ENCODE results near the gene LPCAT3.

LPCAT3 gene

GRCh38 chr12:7018350-7019042, at the start of gene LPCAT3:
Gene LPCAT3 (minus strand): TSS chr12:7018476. CDS start chr12:7018424, 52 bp downstream.
- peaks cover 14% of the 10 kb centered on the region; the same call in 1 of the 2 replicates for H3K36me3 ChIP-seq (ENCODE audit: control insufficient read depth, insufficient read depth, low read length)
- H3K9me3 ChIP-seq (ENCODE audit: control insufficient read depth, insufficient read depth, low read length): no peaks in the 10 kb centered on the region
- H3K27ac ChIP-seq (ENCODE audit: low read depth, low read length): peak within 1 kb of the TSS; percentile 98
- no peaks in the 10 kb centered on the region for H3K27me3 ChIP-seq (ENCODE audit: control insufficient read depth, insufficient read depth, low read length)
- H3K4me3 ChIP-seq (ENCODE audit: low read depth, low read length): peak within 1 kb of the TSS; percentile 71
- H3K9ac ChIP-seq (ENCODE audit: low read depth, low read length): peak within 1 kb of the TSS; percentile 47
- H3K4me1 ChIP-seq (ENCODE audit: control insufficient read depth, insufficient read depth, low read length): peaks cover 12% of the 10 kb centered on the region; the same call in 1 of the 2 replicates

DNA sequence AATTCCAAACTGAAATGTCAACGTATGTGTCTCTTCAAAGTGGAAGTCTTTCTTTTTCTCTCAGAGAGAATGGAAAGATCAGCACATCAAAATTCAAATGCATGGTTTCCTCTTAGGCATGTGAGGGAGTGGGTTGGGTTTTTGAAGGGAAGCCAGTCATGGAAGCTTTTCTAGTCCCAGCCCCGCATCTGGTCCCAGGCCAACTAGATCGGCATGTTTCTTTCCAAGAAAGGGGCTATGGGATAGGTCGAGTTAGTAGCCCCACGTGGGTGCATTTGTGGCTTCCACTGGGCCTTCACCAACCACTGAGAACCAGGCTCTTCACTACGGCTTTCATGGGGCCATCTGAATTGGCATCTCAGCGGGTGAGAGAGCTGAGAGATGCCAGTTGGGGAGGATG, 48.8 kb upstream of the LPCAT3 start:
- Histone ChIP-seq H3K27me3 (ENCODE audit: control insufficient read depth, insufficient read depth, low read length) (no peaks in the 10 kb centered on the region), H3K36me3 (ENCODE audit: control insufficient read depth, insufficient read depth, low read length) (no peaks in the 10 kb centered on the region), H3K9ac (ENCODE audit: low read depth, low read length) (no peak overlapping the region), H3K4me3 (ENCODE audit: low read depth, low read length) (no peak overlapping the region), H3K9me3 (ENCODE audit: control insufficient read depth, insufficient read depth, low read length) (no peaks in the 10 kb centered on the region), H3K4me1 (ENCODE audit: control insufficient read depth, insufficient read depth, low read length) (no peaks in the 10 kb centered on the region), H3K27ac (ENCODE audit: low read depth, low read length) (no peak overlapping the region)

DNA sequence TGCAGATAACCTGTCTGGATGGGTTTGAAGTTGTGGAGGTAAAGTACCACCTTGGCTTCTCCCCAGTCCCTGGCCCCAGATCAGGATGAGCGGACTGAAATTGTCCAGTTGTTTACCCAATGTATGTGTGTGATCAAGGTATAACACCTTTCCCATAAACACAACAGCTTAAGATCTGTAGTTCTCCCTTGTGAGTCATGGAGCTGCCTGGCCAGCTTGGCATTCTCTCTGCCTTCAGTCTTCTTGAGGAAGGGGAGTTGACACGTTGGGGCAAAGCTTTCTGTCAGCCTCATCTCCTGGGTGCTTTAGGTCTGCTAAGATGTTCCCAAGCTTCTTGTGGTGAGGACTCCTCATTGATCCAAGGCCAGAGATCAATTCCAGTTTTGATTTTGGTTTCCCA, 48.3 kb upstream of the LPCAT3 start:
- Histone ChIP-seq H3K27me3 (ENCODE audit: control insufficient read depth, insufficient read depth, low read length) (no peaks in the 10 kb centered on the region), H3K4me3 (ENCODE audit: low read depth, low read length) (no peak overlapping the region), H3K9me3 (ENCODE audit: control insufficient read depth, insufficient read depth, low read length) (no peaks in the 10 kb centered on the region), H3K36me3 (ENCODE audit: control insufficient read depth, insufficient read depth, low read length) (no peaks in the 10 kb centered on the region), H3K9ac (ENCODE audit: low read depth, low read length) (no peak overlapping the region), H3K27ac (ENCODE audit: low read depth, low read length) (no peak overlapping the region), H3K4me1 (ENCODE audit: control insufficient read depth, insufficient read depth, low read length) (no peaks in the 10 kb centered on the region)

DNA sequence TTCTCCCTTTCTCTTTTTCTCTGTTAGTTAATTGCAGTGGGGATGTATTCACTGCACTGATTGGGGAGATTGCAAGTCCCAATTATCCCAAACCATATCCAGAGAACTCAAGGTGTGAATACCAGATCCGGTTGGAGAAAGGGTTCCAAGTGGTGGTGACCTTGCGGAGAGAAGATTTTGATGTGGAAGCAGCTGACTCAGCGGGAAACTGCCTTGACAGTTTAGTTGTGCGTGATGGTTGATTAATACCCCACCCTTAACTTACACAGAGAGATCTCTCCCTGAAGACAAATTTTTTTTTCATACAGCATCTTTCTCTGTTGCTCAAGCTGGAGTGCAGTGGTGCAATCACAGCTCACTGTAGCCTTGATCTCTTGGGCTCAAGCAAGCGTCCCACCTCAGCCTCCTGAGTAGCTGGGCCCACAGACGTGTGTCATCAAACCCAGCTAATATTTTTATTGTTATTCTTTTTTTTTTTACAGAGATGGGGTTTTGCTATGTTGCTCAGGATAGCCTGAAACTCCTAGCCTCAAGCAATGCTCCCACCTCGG, 46.9 kb upstream of the LPCAT3 start:
- peaks cover 9% of the 10 kb centered on the region for H3K4me1 ChIP-seq (ENCODE audit: control insufficient read depth, insufficient read depth, low read length)
- no peaks in the 10 kb centered on the region for H3K36me3 ChIP-seq (ENCODE audit: control insufficient read depth, insufficient read depth, low read length)
- H3K9ac ChIP-seq (ENCODE audit: low read depth, low read length): no peak overlapping the region
- H3K27me3 ChIP-seq (ENCODE audit: control insufficient read depth, insufficient read depth, low read length): no peaks in the 10 kb centered on the region
- no peaks in the 10 kb centered on the region for H3K9me3 ChIP-seq (ENCODE audit: control insufficient read depth, insufficient read depth, low read length)
- no peak overlapping the region for H3K27ac ChIP-seq (ENCODE audit: low read depth, low read length)
- no peak overlapping the region for H3K4me3 ChIP-seq (ENCODE audit: low read depth, low read length)

DNA sequence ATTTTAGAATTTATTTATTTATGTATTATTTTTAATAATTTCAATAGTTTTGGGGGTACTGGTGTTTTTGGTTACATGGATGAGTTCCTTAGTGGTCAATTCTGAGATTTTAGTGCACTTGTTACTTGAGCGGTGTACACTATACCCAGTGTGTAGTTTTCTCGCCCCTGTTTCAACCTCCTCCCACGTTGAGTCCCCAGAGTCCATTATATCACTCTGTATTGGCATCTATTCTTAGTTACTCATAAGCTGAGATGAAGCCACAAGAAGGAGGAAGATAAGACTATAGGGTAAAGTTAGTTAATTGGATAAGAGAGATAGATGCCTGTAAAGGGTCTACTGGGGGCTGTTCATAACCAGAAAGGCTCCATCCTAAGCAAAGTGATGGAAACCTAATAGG, 46.2 kb upstream of the LPCAT3 start:
- no peaks in the 10 kb centered on the region for H3K27me3 ChIP-seq (ENCODE audit: control insufficient read depth, insufficient read depth, low read length)
- no peaks in the 10 kb centered on the region for H3K36me3 ChIP-seq (ENCODE audit: control insufficient read depth, insufficient read depth, low read length)
- no peaks in the 10 kb centered on the region for H3K9me3 ChIP-seq (ENCODE audit: control insufficient read depth, insufficient read depth, low read length)
- H3K27ac ChIP-seq (ENCODE audit: low read depth, low read length): no peak overlapping the region
- H3K4me1 ChIP-seq (ENCODE audit: control insufficient read depth, insufficient read depth, low read length): peaks cover 9% of the 10 kb centered on the region
- no peak overlapping the region for H3K4me3 ChIP-seq (ENCODE audit: low read depth, low read length)
- no peak overlapping the region for H3K9ac ChIP-seq (ENCODE audit: low read depth, low read length)

DNA sequence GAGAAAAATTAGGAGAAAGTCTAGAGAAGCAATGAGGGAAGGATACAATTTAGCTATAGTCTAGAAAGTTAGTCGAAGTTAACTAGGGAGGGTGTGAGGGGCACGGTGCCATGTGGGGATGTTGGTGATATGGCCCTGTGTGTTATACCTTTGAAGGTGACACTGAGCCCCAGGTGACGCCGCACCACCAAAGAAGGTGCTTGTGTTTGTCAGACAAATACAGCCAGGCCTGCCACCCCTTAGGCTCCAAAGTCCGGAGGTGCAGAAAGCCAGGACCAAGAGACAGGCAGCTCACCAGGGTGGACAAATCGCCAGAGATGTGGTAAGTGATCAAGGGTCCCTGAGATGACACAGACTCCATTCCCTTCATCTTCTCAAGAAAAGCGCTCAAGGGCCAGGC, 43.3 kb upstream of the LPCAT3 start:
- Histone ChIP-seq H3K4me1 (ENCODE audit: control insufficient read depth, insufficient read depth, low read length) (peaks cover 9% of the 10 kb centered on the region), H3K27me3 (ENCODE audit: control insufficient read depth, insufficient read depth, low read length) (no peaks in the 10 kb centered on the region), H3K4me3 (ENCODE audit: low read depth, low read length) (no peak overlapping the region), H3K36me3 (ENCODE audit: control insufficient read depth, insufficient read depth, low read length) (no peaks in the 10 kb centered on the region), H3K27ac (ENCODE audit: low read depth, low read length) (no peak overlapping the region), H3K9ac (ENCODE audit: low read depth, low read length) (no peak overlapping the region), H3K9me3 (ENCODE audit: control insufficient read depth, insufficient read depth, low read length) (no peaks in the 10 kb centered on the region)

GRCh38 chr12:7061138-7061537, 42.9 kb upstream of the LPCAT3 start:
- Histone ChIP-seq H3K9me3 (ENCODE audit: control insufficient read depth, insufficient read depth, low read length) (no peaks in the 10 kb centered on the region), H3K27ac (ENCODE audit: low read depth, low read length) (no peak overlapping the region), H3K4me3 (ENCODE audit: low read depth, low read length) (no peak overlapping the region), H3K4me1 (ENCODE audit: control insufficient read depth, insufficient read depth, low read length) (peaks cover 9% of the 10 kb centered on the region), H3K27me3 (ENCODE audit: control insufficient read depth, insufficient read depth, low read length) (no peaks in the 10 kb centered on the region), H3K36me3 (ENCODE audit: control insufficient read depth, insufficient read depth, low read length) (no peaks in the 10 kb centered on the region), H3K9ac (ENCODE audit: low read depth, low read length) (no peak overlapping the region; the same call in 1 of the 2 replicates)

GRCh38 chr12:7060353-7060954, 42.2 kb upstream of the LPCAT3 start, which contains the start of gene C1S:
Gene C1S (plus strand): TSS chr12:7060718. CDS start chr12:7061913, 1,195 bp downstream.
- Histone ChIP-seq H3K4me3 (ENCODE audit: low read depth, low read length) (no peak within 1 kb of the TSS), H3K27ac (ENCODE audit: low read depth, low read length) (no peak within 1 kb of the TSS), H3K9me3 (ENCODE audit: control insufficient read depth, insufficient read depth, low read length) (no peaks in the 10 kb centered on the region), H3K9ac (ENCODE audit: low read depth, low read length) (no peak within 1 kb of the TSS; the same call in 1 of the 2 replicates), H3K36me3 (ENCODE audit: control insufficient read depth, insufficient read depth, low read length) (no peaks in the 10 kb centered on the region), H3K4me1 (ENCODE audit: control insufficient read depth, insufficient read depth, low read length) (peaks cover 9% of the 10 kb centered on the region), H3K27me3 (ENCODE audit: control insufficient read depth, insufficient read depth, low read length) (no peaks in the 10 kb centered on the region)

GRCh38 chr12:7059780-7060179, 41.5 kb upstream of the LPCAT3 start:
- no peak overlapping the region for H3K27ac ChIP-seq (ENCODE audit: low read depth, low read length)

GRCh38 chr12:7058850-7059395, 40.6 kb upstream of the LPCAT3 start:
- Histone ChIP-seq H3K4me1 (ENCODE audit: control insufficient read depth, insufficient read depth, low read length) (peaks cover 9% of the 10 kb centered on the region), H3K36me3 (ENCODE audit: control insufficient read depth, insufficient read depth, low read length) (no peaks in the 10 kb centered on the region), H3K27ac (ENCODE audit: low read depth, low read length) (no peak overlapping the region), H3K9me3 (ENCODE audit: control insufficient read depth, insufficient read depth, low read length) (no peaks in the 10 kb centered on the region), H3K27me3 (ENCODE audit: control insufficient read depth, insufficient read depth, low read length) (no peaks in the 10 kb centered on the region), H3K4me3 (ENCODE audit: low read depth, low read length) (no peak overlapping the region), H3K9ac (ENCODE audit: low read depth, low read length) (no peak overlapping the region)

More at GRCh38 chr12:7059780-7060179, 41.5 kb upstream of the LPCAT3 start:
- Histone ChIP-seq H3K9me3 (ENCODE audit: control insufficient read depth, insufficient read depth, low read length) (no peaks in the 10 kb centered on the region), H3K4me1 (ENCODE audit: control insufficient read depth, insufficient read depth, low read length) (peaks cover 9% of the 10 kb centered on the region), H3K27me3 (ENCODE audit: control insufficient read depth, insufficient read depth, low read length) (no peaks in the 10 kb centered on the region), H3K9ac (ENCODE audit: low read depth, low read length) (no peak overlapping the region), H3K4me3 (ENCODE audit: low read depth, low read length) (no peak overlapping the region), H3K36me3 (ENCODE audit: control insufficient read depth, insufficient read depth, low read length) (no peaks in the 10 kb centered on the region)

All from HUES48 (cell line).